HTR-8/SVneo (cell line): ENCODE data around the gene ACACA.
A peak's percentile ranks its signal among the peaks of the same experiment; 100 is the strongest.

ENCODE experiments used
- DNase-seq: peaks from one replicate; pipeline ENCODE4 v3.0.0; 2011; ENCODE audit warnings: low spot score, mixed read lengths; ENCODE audit not compliant: insufficient read length
- FAIRE-seq: peaks from 2 replicates; lab custom pipeline; 2011; peaks lifted over from hg19 to GRCh38; lab: Jason Lieb, UNC

The ACACA gene

GRCh38 chr17:37399265-37399803, 7.3 kb downstream of the ACACA start:
- FAIRE-seq, result no peak
- DNase-seq, result no peak

DNA sequence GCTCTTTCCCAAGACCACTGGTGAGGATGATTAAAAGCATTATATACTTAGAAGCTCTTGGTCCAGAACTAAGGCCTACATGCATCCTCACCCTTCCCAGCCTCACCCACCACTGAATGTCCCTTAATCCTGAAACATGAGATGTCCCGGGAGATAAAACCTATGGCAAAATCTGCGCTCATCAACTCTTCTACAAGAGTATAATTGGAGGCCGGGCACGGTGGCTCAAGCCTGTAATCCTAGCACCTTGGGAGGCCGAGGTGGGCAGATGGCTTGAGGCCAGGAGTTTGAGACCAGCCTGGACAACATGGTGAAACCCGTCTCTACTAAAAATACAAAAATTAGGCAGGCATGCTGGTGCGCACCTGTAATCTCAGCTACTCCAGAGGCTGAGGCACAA, 13.3 kb downstream of the ACACA start:
- no peak for DNase-seq
- FAIRE-seq, result no peak

DNA sequence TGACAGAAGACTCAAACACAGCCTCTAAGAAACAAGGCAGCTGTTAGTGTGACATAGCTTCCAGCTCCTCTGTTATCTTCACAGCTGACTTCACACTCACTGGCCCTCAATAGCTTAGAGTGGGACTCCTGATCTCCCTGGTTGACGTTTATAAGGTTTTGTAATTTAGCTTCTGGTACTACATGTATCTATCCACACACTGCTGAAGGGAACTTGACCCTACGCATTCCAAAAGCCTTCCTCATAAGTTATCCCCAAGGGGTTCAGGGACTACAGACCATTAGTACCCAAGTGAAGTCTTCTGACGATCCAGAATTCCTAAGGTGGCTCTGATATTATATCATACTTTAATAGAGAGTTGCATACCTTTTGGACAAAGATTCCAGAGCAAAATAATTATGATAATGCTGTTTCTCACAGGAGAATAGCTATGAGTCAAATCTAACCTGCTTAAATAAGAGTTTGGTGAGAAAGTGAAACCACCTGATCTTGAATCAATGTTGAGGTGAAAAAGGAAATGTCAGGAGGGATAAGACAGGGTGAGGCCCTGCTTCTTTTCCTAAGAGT, 14.5 kb downstream of the ACACA start:
- DNase-seq, result peak; percentile 71

DNA sequence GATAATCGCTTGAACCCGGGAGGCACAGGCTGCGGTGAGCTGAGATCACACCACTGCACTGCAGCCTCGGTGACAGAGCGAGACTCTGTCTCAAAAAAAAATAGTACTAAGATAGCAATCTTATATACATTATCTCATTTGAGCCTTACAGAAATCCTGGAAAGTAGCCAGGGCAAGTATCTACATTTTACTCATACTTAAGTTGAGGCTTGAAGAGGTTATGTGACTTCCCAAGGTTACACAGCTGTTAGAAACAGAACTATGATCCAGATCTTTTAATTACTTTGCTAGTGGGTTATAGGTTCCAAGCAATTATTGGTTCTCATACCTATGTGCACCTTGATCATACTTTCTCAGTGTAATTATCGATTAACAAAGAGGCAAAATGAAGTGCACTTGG, 15.5 kb downstream of the ACACA start:
- DNase-seq, result no peak

More for the DNA sequence above, 14.5 kb downstream of the ACACA start:
- FAIRE-seq, result no peak

DNA sequence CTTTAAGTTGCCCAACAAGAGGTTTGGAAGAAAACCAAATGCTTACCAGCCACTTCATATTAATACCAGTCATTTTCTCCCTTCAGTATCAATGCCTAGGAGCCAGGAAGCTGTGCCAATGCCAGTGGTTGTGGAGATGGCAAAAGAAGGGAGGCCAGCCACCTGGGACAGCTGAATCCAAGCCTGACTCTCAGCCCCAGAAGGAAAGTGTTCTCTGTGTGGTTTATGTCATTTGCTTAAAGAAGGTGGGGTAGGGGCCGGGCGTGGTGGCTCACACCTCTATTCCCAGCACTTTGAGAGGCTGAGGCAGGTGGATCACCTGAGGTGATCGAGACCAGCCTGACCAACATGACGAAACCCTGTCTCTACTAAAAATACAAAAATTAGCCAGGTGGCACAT, 17.5 kb downstream of the ACACA start:
- FAIRE-seq (no peak), DNase-seq (no peak)

More for the DNA sequence above, 15.5 kb downstream of the ACACA start:
- FAIRE-seq, result no peak

- DNase-seq (no peak), FAIRE-seq (no peak)
Measured at GRCh38 chr17:37388266-37388665, 18.4 kb downstream of the ACACA start.

- DNase-seq (no peak), FAIRE-seq (no peak)
Measured at GRCh38 chr17:37386462-37386861, 20.2 kb downstream of the ACACA start.

DNA sequence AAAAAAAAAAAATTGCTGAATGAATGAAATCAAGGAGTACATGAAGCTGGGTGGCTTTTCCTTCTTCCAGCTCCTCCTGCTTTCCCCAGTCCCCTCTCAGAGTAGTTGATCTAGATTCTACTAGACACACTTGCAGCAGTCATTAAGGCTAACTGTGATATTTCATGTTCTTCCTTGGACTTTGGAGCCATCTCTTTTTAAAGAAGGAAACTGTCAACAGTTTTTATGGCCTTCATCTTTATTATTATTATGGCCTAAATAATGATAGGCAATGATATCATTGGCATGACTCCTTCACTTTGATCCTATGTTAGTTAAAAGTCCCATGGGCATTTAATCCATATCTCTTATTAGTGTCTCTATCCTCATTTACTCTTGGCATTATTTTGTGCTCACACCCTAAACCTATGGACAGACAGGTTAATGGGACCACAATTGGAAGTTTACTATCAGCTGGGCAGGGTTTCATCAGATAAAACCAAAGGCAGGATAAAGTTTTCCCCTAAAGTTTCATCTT, 21.1 kb downstream of the ACACA start:
- no peak for DNase-seq
- FAIRE-seq, result no peak

GRCh38 chr17:37384560-37385149, 22.0 kb downstream of the ACACA start:
- no peak for DNase-seq
- FAIRE-seq, result no peak

DNA sequence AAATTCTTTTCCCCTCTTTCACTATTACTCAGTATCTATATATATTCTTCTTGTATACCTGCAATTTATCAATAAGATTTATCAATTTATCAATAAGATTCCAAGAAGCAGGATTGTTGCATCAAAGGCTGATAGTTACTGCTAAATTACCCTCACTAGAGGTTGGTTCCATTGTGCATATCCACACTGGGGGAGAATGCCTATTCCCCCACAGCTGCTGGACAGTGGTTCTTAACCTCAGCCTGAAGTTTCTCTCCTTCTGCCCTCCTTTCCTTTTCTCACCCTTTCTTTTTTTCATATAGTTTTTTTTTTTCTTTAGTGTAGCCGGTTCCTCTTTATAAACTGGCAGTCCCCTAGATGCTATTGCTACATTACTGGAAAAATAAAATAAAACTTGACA, 24.6 kb downstream of the ACACA start:
- DNase-seq (no peak), FAIRE-seq (no peak)

- DNase-seq (no peak), FAIRE-seq (no peak)
Measured at GRCh38 chr17:37375706-37376105, 30.9 kb downstream of the ACACA start, which contains the start of gene C17orf78. Gene C17orf78 (plus strand): TSS chr17:37375985. CDS start chr17:37376093, 108 bp downstream.

DNA sequence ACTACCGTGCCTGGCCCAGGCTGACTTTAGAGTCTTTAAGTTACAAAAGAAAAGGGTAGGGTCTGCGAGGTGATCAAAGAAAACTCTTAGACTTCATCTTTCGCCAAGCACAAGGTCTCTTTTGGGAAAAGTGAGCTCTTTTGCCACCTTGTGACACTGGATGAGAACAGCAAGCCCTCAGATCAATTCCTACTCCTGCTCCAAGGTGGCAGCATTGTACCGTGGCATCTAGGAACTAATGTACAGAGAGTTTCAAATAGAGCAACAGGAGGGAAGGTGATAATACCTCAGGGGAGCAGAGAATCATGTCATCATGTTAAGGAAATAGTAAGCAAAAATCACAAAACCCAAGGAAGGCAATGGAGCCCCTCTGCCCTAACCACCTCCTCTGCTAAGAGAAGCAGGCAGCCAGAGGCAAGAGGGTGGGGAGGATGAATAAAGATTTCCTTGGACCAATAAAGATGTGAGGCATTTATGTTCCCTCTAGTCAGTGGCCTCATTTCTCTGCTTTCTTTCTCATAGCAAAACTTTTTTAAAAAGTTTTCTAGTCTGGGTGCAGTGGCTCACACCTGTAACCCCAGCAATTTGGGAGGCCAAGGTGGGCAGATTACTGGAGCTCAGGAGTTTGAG, 33.0 kb downstream of the ACACA start:
- no peak for FAIRE-seq

GRCh38 chr17:37368577-37368976, 38.1 kb downstream of the ACACA start:
- no peak for DNase-seq

More for the DNA sequence above, 33.0 kb downstream of the ACACA start:
- peak; percentile 85 for DNase-seq

GRCh38 chr17:37365589-37365988, 41.0 kb downstream of the ACACA start:
- no peak for FAIRE-seq
- DNase-seq, result no peak

More at GRCh38 chr17:37368577-37368976, 38.1 kb downstream of the ACACA start:
- no peak for FAIRE-seq

GRCh38 chr17:37361543-37361942, 45.1 kb downstream of the ACACA start:
- DNase-seq (peak; percentile 86), FAIRE-seq (no peak)

GRCh38 chr17:37360632-37361031, 46.0 kb downstream of the ACACA start:
- DNase-seq (no peak), FAIRE-seq (no peak)

DNA sequence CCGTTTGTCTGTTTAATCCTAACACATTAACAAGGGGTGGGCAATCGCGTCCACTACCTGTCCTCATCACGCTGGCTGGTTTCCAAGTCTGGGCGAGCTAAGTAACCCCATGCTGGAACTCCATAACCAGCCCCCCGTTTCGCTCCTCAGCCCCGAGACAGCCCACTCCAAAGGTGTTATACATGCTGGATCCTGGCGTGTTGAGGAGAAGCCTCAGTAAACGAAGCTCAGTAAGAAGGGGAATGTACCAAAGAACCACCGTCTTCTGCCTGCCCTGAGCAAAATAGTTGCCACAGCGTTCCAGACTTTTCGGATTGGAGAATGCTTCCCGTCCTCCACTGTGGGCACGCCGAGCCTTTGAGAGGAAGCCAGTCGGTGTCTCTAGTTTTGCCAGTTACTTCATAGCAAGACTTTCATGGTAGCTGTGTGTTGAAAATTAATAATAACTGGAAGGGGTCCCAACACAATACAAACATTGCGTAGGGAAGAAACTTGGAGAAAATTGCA, 46.9 kb downstream of the ACACA start:
- DNase-seq (no peak), FAIRE-seq (no peak)

- peak; percentile 98 for DNase-seq
- no peak for FAIRE-seq
Measured at GRCh38 chr17:37358830-37359681, 47.6 kb downstream of the ACACA start.

DNA sequence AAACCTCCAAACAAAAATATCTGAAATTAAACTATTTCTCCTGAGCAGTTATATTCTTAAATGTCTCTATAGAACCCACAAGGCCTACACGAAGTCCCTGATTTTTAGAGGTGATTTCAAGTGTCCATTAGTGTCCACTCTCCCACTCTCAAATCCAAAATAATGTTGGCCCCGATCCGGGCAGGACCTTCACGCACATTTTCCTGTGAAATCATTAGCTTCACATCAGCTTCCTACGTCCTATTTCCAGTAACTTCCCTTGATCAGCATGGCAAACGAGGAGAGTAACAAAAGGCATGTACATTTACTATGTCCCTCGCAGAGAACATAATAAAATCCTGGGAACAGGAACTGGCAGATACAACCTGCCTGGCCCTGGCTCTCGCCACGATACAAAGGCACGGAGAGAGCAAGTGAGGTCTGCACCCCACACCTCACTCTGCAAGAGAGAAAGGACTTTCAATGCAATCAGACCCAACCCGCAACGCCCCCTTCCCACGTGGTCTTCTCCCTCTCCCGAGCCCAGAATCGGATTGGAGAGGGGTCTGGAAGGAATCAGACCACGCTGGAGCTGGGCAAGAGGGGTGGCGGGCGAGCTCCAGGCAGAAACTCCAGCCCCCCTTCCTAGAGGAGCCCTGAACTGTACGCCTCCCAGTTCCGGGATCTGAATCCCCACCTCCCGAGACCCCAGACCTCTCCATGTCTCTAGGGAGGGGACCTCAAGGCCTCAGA, 48.4 kb downstream of the ACACA start:
- FAIRE-seq (no peak), DNase-seq (peak; percentile 76)
